Right cardiac atrium (tissue), 5 donors: ENCODE measurements around the gene FAM219B. TPM values are rescaled to one million over a fixed set of nuclear protein-coding genes. Genes with fewer than 3 reads are reported as not detected.
"Not testable (repeated sequence)": the region's sequence is repeated elsewhere in the genome, so short reads cannot be mapped to it uniquely, and the experiment has no call there.

Source experiments
- ATAC-seq, 2 donors: fragments of 200-7000 bp; cut with Tn5 transposase; one replicate each; pipeline versions ENCODE4 v1.8.0 to v1.9.1; 2020; ENCODE audit warnings: moderate library complexity in 2 of 2, mild to moderate bottlenecking in 1 of 2
- DNase-seq, 3 donors: peaks; one replicate each; pipeline ENCODE4 v3.0.0-alpha.2; 2020
- H3K27ac ChIP-seq: one replicate; pipeline ENCODE4 v1.5.1; 2013; ENCODE audit warnings: mild to moderate bottlenecking, low read length, control low read depth, moderate library complexity
- H3K27me3 ChIP-seq: one replicate; pipeline ENCODE4 v1.6.1; 2013; ENCODE audit not compliant: control insufficient read depth, insufficient read depth
- H3K4me1 ChIP-seq: one replicate; pipeline ENCODE4 v1.6.1; 2013; ENCODE audit warnings: low read length; ENCODE audit not compliant: control insufficient read depth, insufficient read depth
- H3K4me3 ChIP-seq: one replicate; pipeline ENCODE4 v1.5.1; 2013; ENCODE audit warnings: low read length, control low read depth
- H3K9me3 ChIP-seq: one replicate; pipeline ENCODE4 v1.6.1; 2013; ENCODE audit warnings: low read length; ENCODE audit not compliant: control insufficient read depth
- WGBS: extraction: QIAGEN DNeasy Blood & Tissue Kit; methylation state at CpG from one replicate; pipeline ENCODE4 v1.1.7; 2013; 5-methylcytosine and 5-hydroxymethylcytosine counted together
- intact Hi-C, 4 donors: fragments of 100-400 bp; cut with DNase I; formaldehyde crosslinking; loops; one replicate each; pipeline versions ENCODE4 v1.11.0 to v1.14.0; 2022 to 2023
- polyA plus RNA-seq: library from polyadenylated mRNA; stranded (reverse); fragments of 200-250 nt; gene quantifications from one replicate; pipeline ENCODE4 v1.2.3, GENCODE V29; 2013
- total RNA-seq, 4 donors: library from RNA; stranded (reverse); fragmentation: NEBNext Ultra II Directional; extraction: Animal tissue kit (Norgen Biotek cat#: 25700); gene quantifications; one replicate each; pipeline ENCODE4 v1.2.1, GENCODE V29; 2021
- donor health status: healthy with polysubstance abuse.
- donor health status: DM: no; HTN: yes; CAD: no.
- donor health status: DM: no; HTN: no; CAD: no.
- donor health status: DM: no; HTN: yes; CAD: no; lungs with severe emphysema.
- donor health status: DM: yes; HTN: yes; CAD: no.

Gene FAM219B
- total and polyA plus RNA-seq, 5 donors = 44.9 to 128 (median 118) TPM

DNA sequence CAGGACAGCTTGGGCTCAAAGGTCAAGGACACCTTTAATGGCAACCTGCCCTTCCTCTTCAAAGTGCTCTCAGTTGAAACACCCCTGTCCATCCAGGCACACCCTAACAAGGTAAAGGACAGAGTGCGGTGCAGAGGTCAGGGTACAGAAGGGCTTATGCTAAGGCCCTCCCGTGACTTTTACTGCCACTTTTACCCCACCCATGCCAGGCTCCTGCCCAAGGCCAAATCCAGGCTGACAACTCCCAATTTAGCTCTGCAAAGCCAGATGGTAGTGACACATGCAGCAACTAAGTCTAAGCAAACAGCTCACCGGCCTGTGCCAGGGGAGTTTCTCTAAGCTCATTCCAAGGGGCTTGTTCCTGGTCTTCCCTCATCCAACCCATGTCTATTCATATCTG lies 15.2 kb downstream of the FAM219B start:
- H3K27me3 ChIP-seq = no peaks in the 10 kb centered on the region
- H3K4me3 ChIP-seq = no peak overlapping the region
- H3K27ac ChIP-seq = no peak overlapping the region
- 86% methylated on average over 3 of the region's 3 CpGs for WGBS
- intact Hi-C loops = loop anchor here in 1 of 4 donors (10.0 kb wide), 1 partner anchor 47 kb away; the partner anchor contains the start of gene ULK3
- no peak for ATAC-seq
- peaks cover 11% of the 10 kb centered on the region for H3K4me1 ChIP-seq
- H3K9me3 ChIP-seq = no peaks in the 10 kb centered on the region
- DNase-seq = no peak

GRCh38 chr15:74890665-74890960 lies 16.0 kb downstream of the FAM219B start:
- H3K27ac ChIP-seq = peak overlapping the region; percentile 40
- DNase-seq (no peak), ATAC-seq (no peak)
- peak overlapping the region; percentile 52 for H3K4me3 ChIP-seq
- H3K27me3 ChIP-seq = no peaks in the 10 kb centered on the region
- WGBS = 0% methylated on average over 1 of the region's 1 CpG
- intact Hi-C loops = loop anchor here in 1 of 4 donors (10.0 kb wide), 1 partner anchor 46 kb away; the partner anchor contains the start of gene ULK3
- H3K9me3 ChIP-seq = no peaks in the 10 kb centered on the region
- peaks cover 11% of the 10 kb centered on the region for H3K4me1 ChIP-seq

DNA sequence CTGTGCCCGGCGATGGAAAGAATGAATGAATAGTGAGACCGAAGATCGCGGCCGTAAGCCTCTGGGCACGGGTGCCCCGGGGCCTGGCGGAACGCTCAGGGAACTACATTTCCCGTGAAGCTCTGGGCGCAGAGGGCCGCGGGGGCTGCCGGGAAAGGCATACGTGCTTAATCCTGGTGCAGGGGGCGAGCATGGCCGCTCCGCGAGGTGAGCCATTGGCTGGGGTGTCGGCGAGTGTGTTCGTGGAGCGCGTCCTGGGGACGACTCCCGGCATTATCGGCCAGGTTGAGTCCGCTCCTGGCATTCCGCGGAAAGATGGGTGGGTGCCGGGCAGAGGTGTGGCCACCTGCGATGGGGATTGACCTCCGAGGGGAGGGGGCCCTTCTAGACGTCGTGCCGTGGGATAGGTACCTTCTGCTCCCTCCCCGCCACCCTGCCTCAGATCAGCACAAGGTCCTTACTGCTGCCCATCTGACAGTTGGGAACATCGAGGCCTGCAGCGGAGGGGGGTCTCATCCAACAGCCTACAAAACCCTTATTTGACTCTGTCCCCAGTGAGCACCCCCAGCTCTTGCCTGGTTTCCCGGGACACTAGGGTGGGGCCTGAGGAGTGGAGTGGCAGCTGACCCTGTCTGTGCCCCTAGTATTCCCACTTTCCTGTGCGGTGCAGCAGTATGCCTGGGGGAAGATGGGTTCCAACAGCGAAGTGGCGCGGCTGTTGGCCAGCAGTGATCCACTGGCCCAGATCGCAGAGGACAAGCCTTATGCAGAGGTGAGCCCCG lies 16.6 kb downstream of the FAM219B start, which contains the start of gene MPI:
Gene MPI, plus strand, starts transcription at position 160 of the 782 bp plus-strand sequence. Its CDS starts 32 bp downstream, at position 192.
- ATAC-seq (peak; percentile 97), DNase-seq (peak; percentile 87 to 95 (median 93))
- H3K9me3 ChIP-seq = no peaks in the 10 kb centered on the region
- peak within 1 kb of the TSS; percentile 40 for H3K27ac ChIP-seq
- H3K4me3 ChIP-seq = peak within 1 kb of the TSS; percentile 52
- 1% methylated on average over 47 of the region's 47 CpGs for WGBS
- H3K27me3 ChIP-seq = no peaks in the 10 kb centered on the region
- intact Hi-C loops = loop anchor here in 1 of 4 donors (10.0 kb wide), 1 partner anchor 45 kb away; the partner anchor contains the start of gene ULK3
- H3K4me1 ChIP-seq = peaks cover 11% of the 10 kb centered on the region

- peaks cover 11% of the 10 kb centered on the region for H3K4me1 ChIP-seq
- peak overlapping the region; percentile 4 for H3K27ac ChIP-seq
- peak overlapping the region; percentile 52 for H3K4me3 ChIP-seq
- peak; percentile 53 to 78 (median 74) for DNase-seq
- no peaks in the 10 kb centered on the region for H3K9me3 ChIP-seq
- 6% methylated on average over 8 of the region's 8 CpGs for WGBS
- no peaks in the 10 kb centered on the region for H3K27me3 ChIP-seq
- intact Hi-C loops = no loop called here
- peak; percentile 71 to 77 for ATAC-seq
Measured at GRCh38 chr15:74889390-74889882, 17.2 kb downstream of the FAM219B start.

DNA sequence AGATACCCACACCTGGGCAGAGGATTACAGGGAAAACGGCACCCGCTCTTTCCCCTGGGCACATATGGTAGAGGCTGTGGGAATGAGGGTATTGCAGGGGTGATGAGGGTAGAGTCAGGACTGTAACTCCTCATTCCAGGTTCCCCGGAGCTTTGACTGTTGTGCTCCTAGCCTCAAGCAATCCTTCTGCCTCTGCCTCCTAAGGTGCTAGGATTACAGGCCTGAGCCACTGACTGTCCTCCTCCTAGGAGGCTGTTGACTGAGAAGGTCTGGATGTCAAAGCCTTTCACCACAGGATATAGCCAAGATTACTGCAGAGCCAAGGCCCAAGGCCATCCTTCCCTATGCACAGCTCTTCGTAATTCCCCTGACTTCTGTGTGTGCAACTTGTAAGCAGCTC lies 17.9 kb downstream of the FAM219B start:
- ATAC-seq (no peak), DNase-seq (no peak)
- Histone ChIP-seq H3K9me3 (no peaks in the 10 kb centered on the region), H3K27me3 (no peaks in the 10 kb centered on the region), H3K4me3 (no peak overlapping the region), H3K4me1 (peaks cover 11% of the 10 kb centered on the region), H3K27ac (peak overlapping the region; percentile 4)
- intact Hi-C loops = no loop called here
- 86% methylated on average over 4 of the region's 4 CpGs for WGBS

- 60% methylated on average over 10 of the region's 10 CpGs for WGBS
- not testable (repeated sequence) for ATAC-seq, H3K27me3 ChIP-seq
Measured at GRCh38 chr15:74887537-74888193, 19.0 kb downstream of the FAM219B start.

DNA sequence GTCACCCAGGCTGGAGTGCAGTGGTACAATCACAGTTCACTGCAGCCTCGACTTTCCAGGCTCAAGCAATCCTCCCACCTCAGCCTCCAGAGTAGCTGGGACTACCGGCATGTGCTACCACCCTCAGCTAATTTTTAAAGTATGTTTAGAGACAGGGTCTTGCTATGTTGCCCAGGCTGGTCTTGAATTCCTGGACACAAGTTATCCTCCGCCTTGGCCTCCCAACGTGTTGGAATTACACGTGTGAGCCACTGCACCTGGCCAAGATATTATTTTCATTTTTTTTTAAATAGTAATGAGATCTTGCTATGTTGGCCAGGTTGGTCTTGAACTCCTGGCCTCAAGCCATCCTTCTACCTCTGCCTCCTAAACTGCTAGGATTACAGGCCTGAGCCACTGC lies 21.2 kb downstream of the FAM219B start:
- 87% methylated on average over 5 of the region's 5 CpGs for WGBS
- Histone ChIP-seq H3K4me1 (peaks cover 6% of the 10 kb centered on the region), H3K27me3 (no peaks in the 10 kb centered on the region), H3K4me3 (no peak overlapping the region), H3K9me3 (peaks cover 3% of the 10 kb centered on the region), H3K27ac (no peak overlapping the region)
- DNase-seq = no peak
- intact Hi-C loops = no loop called here
- no peak for ATAC-seq

More at GRCh38 chr15:74887537-74888193, 19.0 kb downstream of the FAM219B start:
- intact Hi-C loops, H3K9me3 ChIP-seq, DNase-seq, H3K27ac ChIP-seq, H3K4me3 ChIP-seq: not testable (repeated sequence)
- peaks cover 11% of the 10 kb centered on the region for H3K4me1 ChIP-seq

DNA sequence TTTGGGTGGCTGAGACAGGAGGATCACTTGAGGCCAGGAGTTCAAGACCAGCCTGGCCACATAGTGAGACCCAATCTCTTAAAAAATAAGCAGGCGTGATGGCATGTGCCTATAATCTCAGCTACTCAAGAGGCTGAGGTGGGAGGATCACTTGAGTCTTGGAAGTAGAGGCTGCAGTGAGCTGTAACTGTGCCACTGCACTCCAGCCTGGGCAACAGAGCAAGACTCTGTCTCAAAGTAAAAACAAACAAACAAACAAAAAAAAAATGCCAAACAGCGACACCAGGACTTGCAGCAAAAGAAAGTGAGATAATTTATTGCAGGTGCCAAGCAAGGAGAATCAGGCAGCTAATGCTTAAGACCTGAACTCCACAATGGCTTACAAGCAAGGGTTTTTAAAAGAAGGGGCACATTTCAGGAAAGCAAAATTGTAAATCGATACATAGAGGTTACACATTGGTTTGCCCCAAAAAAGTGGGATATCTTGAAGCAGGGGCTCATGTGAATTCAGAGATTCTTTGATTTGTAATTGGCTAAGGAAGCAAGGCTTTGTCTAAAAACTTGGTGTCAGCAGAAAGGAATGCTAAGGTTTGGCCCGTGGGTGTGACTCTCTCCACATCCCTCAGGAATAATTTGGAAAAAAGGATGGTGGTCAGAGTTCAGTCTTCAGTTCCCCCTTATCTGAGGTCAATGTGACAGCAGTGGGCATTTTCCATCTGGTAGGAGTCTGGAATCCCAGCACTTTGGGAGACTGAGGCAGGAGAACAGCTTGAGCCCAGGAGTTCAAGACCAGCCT lies 22.0 kb downstream of the FAM219B start:
- DNase-seq (peak in 1 of 3 donors; percentile 4), ATAC-seq (no peak)
- no peak overlapping the region for H3K4me3 ChIP-seq
- whole genome bisulfite sequencing = 78% methylated on average over 4 of the region's 4 CpGs
- H3K27me3 ChIP-seq = no peaks in the 10 kb centered on the region
- H3K4me1 ChIP-seq = peaks cover 6% of the 10 kb centered on the region
- intact Hi-C loops = no loop called here
- H3K27ac ChIP-seq = no peak overlapping the region
- H3K9me3 ChIP-seq = peaks cover 3% of the 10 kb centered on the region

DNA sequence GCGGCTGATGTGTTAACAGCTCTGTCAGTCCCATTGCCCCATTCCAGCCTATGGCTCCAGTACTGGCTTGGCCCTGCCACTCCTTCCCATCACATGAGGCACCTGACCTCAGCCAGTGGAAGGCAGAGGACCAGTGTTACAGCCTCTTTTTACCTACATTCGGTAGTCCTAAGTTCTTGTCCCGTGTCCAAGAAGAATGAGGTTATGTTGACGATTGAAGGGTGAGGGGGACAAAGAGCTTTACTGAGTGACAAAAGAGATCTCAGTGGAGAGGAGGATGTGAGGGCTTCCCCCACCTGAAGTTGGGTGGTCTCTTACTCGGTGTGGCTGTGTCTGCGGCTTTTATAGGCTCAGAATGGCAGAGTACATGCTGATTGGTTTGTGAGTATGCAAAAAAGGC lies 24.1 kb downstream of the FAM219B start:
- Histone ChIP-seq H3K4me1 (no peaks in the 10 kb centered on the region), H3K27me3 (no peaks in the 10 kb centered on the region), H3K4me3 (no peak overlapping the region), H3K9me3 (peaks cover 3% of the 10 kb centered on the region), H3K27ac (no peak overlapping the region)
- DNase-seq (no peak), ATAC-seq (no peak)
- intact Hi-C loops = no loop called here
- WGBS = 94% methylated on average over 6 of the region's 6 CpGs

GRCh38 chr15:74878273-74878672 lies 28.4 kb downstream of the FAM219B start:
- Histone ChIP-seq H3K9me3 (peaks cover 3% of the 10 kb centered on the region), H3K27ac (no peak overlapping the region), H3K4me3 (no peak overlapping the region), H3K4me1 (no peaks in the 10 kb centered on the region), H3K27me3 (no peaks in the 10 kb centered on the region)
- no peak for DNase-seq
- 91% methylated on average over 4 of the region's 4 CpGs for WGBS
- ATAC-seq = no peak
- intact Hi-C loops = no loop called here
